GM18520 (cell line): ENCODE data around the gene WRAP53.
"Not testable (repeated sequence)": the region's sequence is repeated elsewhere in the genome, so short reads cannot be mapped to it uniquely, and the experiment has no call there.

Experiments
- ATAC-seq: cut with Tn5 transposase; IDR thresholded peaks from one replicate; pipeline ENCODE4 v1.9.1; 2021; ENCODE audit not compliant: unreplicated experiment

WRAP53 gene

GRCh38 chr17:7687908-7688807 is at the start of gene WRAP53:
TSS of gene WRAP53 (plus strand) at chr17:7688477. CDS start at chr17:7688649, 172 bp downstream.
- peak; percentile 60 for ATAC-seq

- no peak for ATAC-seq
These were observed 47.5 kb upstream of the WRAP53 start for GRCh38 chr17:7640783-7641182.

GRCh38 chr17:7641635-7642034 is 46.6 kb upstream of the WRAP53 start:
- not testable (repeated sequence) for ATAC-seq

GRCh38 chr17:7644775-7645174 is 43.5 kb upstream of the WRAP53 start:
- ATAC-seq, result no peak

- no peak for ATAC-seq
These were observed 41.8 kb upstream of the WRAP53 start for GRCh38 chr17:7646457-7646856.

GRCh38 chr17:7647018-7647417 is 41.3 kb upstream of the WRAP53 start:
- no peak for ATAC-seq

- no peak for ATAC-seq
These were observed 37.7 kb upstream of the WRAP53 start, which contains the start of gene ATP1B2 for GRCh38 chr17:7650509-7651096. TSS of gene ATP1B2 (plus strand) at chr17:7650926. CDS start at chr17:7651519, 593 bp downstream.

- no peak for ATAC-seq
These were observed 37.1 kb upstream of the WRAP53 start for GRCh38 chr17:7651097-7651664.

GRCh38 chr17:7651665-7652387 is 36.5 kb upstream of the WRAP53 start:
- ATAC-seq, result no peak

GRCh38 chr17:7652388-7653356 is 35.6 kb upstream of the WRAP53 start:
- ATAC-seq, result no peak

- ATAC-seq, result no peak
These were observed 33.3 kb upstream of the WRAP53 start for GRCh38 chr17:7654832-7655540.

- ATAC-seq, result no peak
These were observed 32.8 kb upstream of the WRAP53 start for GRCh38 chr17:7655541-7655840.

GRCh38 chr17:7656958-7657609 is 31.2 kb upstream of the WRAP53 start:
- no peak for ATAC-seq

- ATAC-seq, result no peak
These were observed 20.4 kb upstream of the WRAP53 start for GRCh38 chr17:7667656-7668406.

- no peak for ATAC-seq
These were observed 19.8 kb upstream of the WRAP53 start for GRCh38 chr17:7668482-7668881.

- no peak for ATAC-seq
These were observed 15.0 kb upstream of the WRAP53 start for GRCh38 chr17:7673239-7673638.

GRCh38 chr17:7674934-7675333 is 13.3 kb upstream of the WRAP53 start:
- no peak for ATAC-seq

- ATAC-seq, result no peak
These were observed 11.7 kb upstream of the WRAP53 start for GRCh38 chr17:7676533-7676932.
